Thyroid gland (tissue), 4 donors: ENCODE measurements around the gene TARBP2. TPM values are rescaled to one million over a fixed set of nuclear protein-coding genes. Genes with fewer than 3 reads are reported as not detected.

Experiments
- DNase-seq, 2 donors: peaks; one replicate each; pipeline ENCODE4 v3.0.0-alpha.2; 2019
- H3K27ac ChIP-seq, 3 donors: fragments of 200-600 bp; sonication (generic); 1 replicate in 2 of 3; 2 replicates in 1 of 3; pipeline ENCODE4 v1.5.1; 2016 to 2019; ENCODE audit warnings: mild to moderate bottlenecking in 1 of 3, moderate library complexity in 1 of 3
- H3K27me3 ChIP-seq: fragments of 200-600 bp; sonication (generic); one replicate; pipeline ENCODE4 v1.5.1; 2019
- H3K36me3 ChIP-seq, 2 donors: fragments of 200-600 bp; sonication (generic); one replicate each; pipeline ENCODE4 v1.5.1; 2016 to 2019
- H3K4me1 ChIP-seq, 2 donors: fragments of 200-600 bp; sonication (generic); one replicate each; pipeline ENCODE4 v1.5.1; 2017 to 2019
- H3K4me3 ChIP-seq, 3 donors: fragments of 200-600 bp; sonication (generic); replicated peaks in 1 of 3; 1 replicate in 2 of 3; 2 replicates in 1 of 3; pipeline ENCODE4 v1.5.1; 2016; ENCODE audit warnings: mild to moderate bottlenecking in 1 of 3
- H3K9me3 ChIP-seq: fragments of 200-600 bp; sonication (generic); one replicate; pipeline ENCODE4 v1.5.1; 2017
- CTCF ChIP-seq, 6 experiments: fragments of 200-600 bp in 3 of 6; fragments of 450-650 bp in 3 of 6; sonication (generic) in 3 of 6; IDR thresholded peaks; one replicate each; pipeline ENCODE4 v1.5.1; 2016 to 2019; ENCODE audit warnings: antibody characterized with exemption in 6 of 6, mild to moderate bottlenecking in 2 of 6, inconsistent platforms in 1 of 6, moderate library complexity in 1 of 6
- POLR2A ChIP-seq, 2 donors: fragments of 450-650 bp; IDR thresholded peaks; one replicate each; pipeline ENCODE4 v1.6.1; 2017; ENCODE audit warnings: antibody characterized with exemption in 2 of 2, mild to moderate bottlenecking in 2 of 2, moderate library complexity in 1 of 2
- WGBS, 2 donors: methylation state at CpG; one replicate each; pipeline ENCODE4 v1.1.5; 2017; 5-methylcytosine and 5-hydroxymethylcytosine counted together
- intact Hi-C: fragments of 100-400 bp; cut with DNase I; formaldehyde crosslinking; loops from one replicate; pipeline ENCODE4 v1.15.1; 2023
- total RNA-seq, 4 donors: library from RNA; depleted of rRNA; stranded (reverse); fragments of >200 nt; gene quantifications; one replicate each; pipeline ENCODE4 v1.2.3, GENCODE V29; 2016

The TARBP2 gene
- total RNA-seq, 4 donors from 2014 or later, result 31.2 to 44.8 (median 34.7) TPM

DNA sequence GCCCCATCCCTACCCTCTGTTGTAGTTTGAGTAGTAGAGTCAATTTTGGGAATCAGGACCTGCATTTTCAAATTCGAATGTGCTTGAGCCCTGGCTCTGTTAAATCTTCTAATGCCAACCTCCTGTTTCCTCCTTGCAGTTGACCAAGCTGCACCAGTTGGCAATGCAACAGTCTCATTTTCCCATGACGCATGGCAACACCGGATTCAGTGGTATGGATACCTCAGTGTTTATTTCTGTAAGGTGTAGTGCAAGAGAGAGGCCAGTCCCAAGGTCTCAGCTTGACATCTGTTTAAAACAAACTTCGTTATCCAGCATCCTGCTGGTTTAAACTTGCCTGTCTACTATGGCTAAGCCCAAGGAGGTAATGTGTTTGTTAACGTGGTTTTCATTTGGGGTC lies 34.0 kb upstream of the TARBP2 start:
- Histone ChIP-seq H3K4me3 (no peak overlapping the region), H3K9me3 (no peaks in the 10 kb centered on the region), H3K4me1 (no peaks in the 10 kb centered on the region), H3K27ac (no peak overlapping the region), H3K36me3 (peaks cover 100% of the 10 kb centered on the region in 2 donors), H3K27me3 (no peaks in the 10 kb centered on the region)
- intact Hi-C loops, result no loop called here
- DNase-seq, result no peak
- 76 to 83% methylated on average over 5 of the region's 5 CpGs for WGBS, 2 donors
- no peak for TF ChIP-seq CTCF (IDR thresholded peaks at IDR 0.05)
- no peak for TF ChIP-seq POLR2A (IDR thresholded peaks at IDR 0.05)

GRCh38 chr12:53467880-53468279 lies 33.2 kb upstream of the TARBP2 start:
- no peak for DNase-seq
- Histone ChIP-seq H3K27ac (no peak overlapping the region), H3K4me1 (no peaks in the 10 kb centered on the region), H3K4me3 (no peak overlapping the region), H3K9me3 (no peaks in the 10 kb centered on the region), H3K27me3 (no peaks in the 10 kb centered on the region), H3K36me3 (peaks cover 100% of the 10 kb centered on the region in 2 donors)
- no peak for TF ChIP-seq CTCF (IDR thresholded peaks at IDR 0.05)
- TF ChIP-seq POLR2A (IDR thresholded peaks at IDR 0.05), result no peak
- intact Hi-C loops, result no loop called here
- WGBS, 2 donors, result 83 to 89% methylated on average over 2 of the region's 2 CpGs

- TF ChIP-seq CTCF (IDR thresholded peaks at IDR 0.05) (no peak), POLR2A (IDR thresholded peaks at IDR 0.05) (no peak)
- H3K9me3 ChIP-seq, result no peaks in the 10 kb centered on the region
- no peak overlapping the region for H3K27ac ChIP-seq
- H3K4me3 ChIP-seq, result no peak overlapping the region
- no peak for DNase-seq
- H3K36me3 ChIP-seq, result peaks cover 99% of the 10 kb centered on the region in 2 donors
- intact Hi-C loops, result no loop called here
- WGBS, 2 donors, result 79 to 83% methylated on average over 1 of the region's 1 CpG
- H3K27me3 ChIP-seq, result no peaks in the 10 kb centered on the region
- H3K4me1 ChIP-seq, result no peaks in the 10 kb centered on the region
Measured at GRCh38 chr12:53468282-53468681, 32.8 kb upstream of the TARBP2 start.

DNA sequence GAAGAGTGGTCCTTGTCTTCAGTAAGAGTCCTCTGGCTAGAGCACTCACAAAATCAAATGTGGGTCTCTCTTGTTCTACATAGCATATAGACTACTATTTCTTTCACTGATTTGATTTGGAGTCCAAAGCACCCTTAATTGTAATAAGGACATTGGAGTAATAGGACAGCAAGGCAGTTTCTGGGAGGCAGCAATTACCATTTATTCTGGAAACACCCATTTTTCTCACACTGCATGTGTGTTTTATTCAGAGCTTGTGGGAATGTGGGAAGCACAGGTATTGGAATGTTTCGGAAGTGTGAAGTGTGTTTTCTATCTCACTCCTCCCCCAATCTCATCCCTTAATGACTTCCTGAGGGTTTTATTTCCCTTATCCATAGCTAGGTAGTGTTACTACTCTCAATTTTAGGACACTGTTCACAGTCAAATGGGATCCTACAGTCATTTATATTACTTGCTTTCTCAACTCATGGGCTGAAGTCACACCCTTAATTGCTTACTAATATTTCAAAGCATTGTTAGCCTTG lies 29.0 kb upstream of the TARBP2 start:
- no peaks in the 10 kb centered on the region for H3K27me3 ChIP-seq
- H3K4me1 ChIP-seq, result no peaks in the 10 kb centered on the region
- H3K36me3 ChIP-seq, result peaks cover 88 to 96% of the 10 kb centered on the region in 2 donors
- DNase-seq, result no peak
- 93 to 94% methylated on average over 1 of the region's 1 CpG for WGBS, 2 donors
- H3K9me3 ChIP-seq, result no peaks in the 10 kb centered on the region
- no peak for TF ChIP-seq CTCF (IDR thresholded peaks at IDR 0.05)
- TF ChIP-seq POLR2A (IDR thresholded peaks at IDR 0.05), result no peak
- no peak overlapping the region for H3K27ac ChIP-seq
- intact Hi-C loops, result no loop called here
- no peak overlapping the region for H3K4me3 ChIP-seq

DNA sequence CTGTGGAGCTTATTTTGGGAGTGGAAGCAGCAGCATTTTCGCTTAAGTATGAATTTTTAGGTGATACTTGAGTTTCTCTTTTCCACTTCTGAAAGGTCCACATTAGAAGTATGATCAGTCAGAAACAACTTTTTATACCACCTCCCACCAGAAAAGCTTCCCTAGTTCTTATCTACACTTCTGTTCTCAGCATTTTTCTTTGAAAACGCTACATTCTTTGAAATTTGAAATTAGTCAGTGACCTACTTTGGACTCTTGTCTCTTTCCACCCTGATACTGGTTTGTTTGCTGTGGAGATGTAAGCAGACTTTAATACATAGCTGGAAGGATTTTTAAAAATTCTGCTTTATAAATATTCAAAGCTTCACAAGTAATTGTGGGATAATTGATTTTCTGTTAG lies 27.0 kb upstream of the TARBP2 start:
- no peak overlapping the region for H3K27ac ChIP-seq
- no peak for DNase-seq
- 83 to 86% methylated on average over 2 of the region's 2 CpGs for WGBS, 2 donors
- no peak for TF ChIP-seq CTCF (IDR thresholded peaks at IDR 0.05)
- no peak for TF ChIP-seq POLR2A (IDR thresholded peaks at IDR 0.05)
- intact Hi-C loops, result no loop called here
- H3K36me3 ChIP-seq, result peaks cover 77 to 96% of the 10 kb centered on the region in 2 donors
- no peaks in the 10 kb centered on the region for H3K9me3 ChIP-seq
- no peak overlapping the region for H3K4me3 ChIP-seq
- H3K27me3 ChIP-seq, result no peaks in the 10 kb centered on the region
- no peaks in the 10 kb centered on the region for H3K4me1 ChIP-seq
